ENCODE data around the gene HACE1.
"Not testable (repeated sequence)": the region's sequence is repeated elsewhere in the genome, so short reads cannot be mapped to it uniquely, and the experiment has no call there.

Gene HACE1

DNA sequence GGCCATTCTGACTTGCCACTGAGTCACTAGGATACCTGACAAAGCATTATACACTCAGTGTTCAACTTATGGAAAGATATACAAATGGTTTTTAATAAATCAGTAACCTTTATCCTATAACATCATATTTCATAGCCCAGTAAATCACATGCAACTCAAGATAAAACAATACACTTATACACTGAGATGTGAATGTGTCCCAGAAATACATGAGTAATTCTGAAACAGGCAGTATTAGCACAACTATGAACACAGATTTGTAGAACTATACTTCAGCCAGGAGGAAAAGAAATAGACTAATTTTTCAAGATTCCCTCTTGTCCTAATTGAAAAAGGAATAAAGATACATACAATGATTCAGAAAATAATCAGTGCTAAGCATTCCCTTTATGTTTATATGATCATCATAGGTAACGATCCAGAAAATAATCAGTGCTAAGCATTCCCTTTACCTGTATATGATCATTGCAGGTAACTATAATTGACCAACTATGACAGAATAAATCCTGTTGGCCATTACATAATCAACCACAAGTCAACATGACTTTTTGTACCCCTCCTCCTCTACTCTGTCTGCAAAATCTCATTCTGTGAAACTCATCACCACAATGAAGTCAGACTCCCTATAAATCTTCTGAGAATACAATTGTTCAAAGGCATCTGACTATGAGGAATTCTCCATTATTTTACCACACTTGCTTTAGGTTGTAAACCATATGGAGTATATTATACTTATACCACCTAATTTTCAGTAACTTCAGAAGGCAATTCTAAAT, 30.3 kb downstream of the HACE1 start:
- no peak for DNase-seq (ENCODE audit: low spot score)

DNA sequence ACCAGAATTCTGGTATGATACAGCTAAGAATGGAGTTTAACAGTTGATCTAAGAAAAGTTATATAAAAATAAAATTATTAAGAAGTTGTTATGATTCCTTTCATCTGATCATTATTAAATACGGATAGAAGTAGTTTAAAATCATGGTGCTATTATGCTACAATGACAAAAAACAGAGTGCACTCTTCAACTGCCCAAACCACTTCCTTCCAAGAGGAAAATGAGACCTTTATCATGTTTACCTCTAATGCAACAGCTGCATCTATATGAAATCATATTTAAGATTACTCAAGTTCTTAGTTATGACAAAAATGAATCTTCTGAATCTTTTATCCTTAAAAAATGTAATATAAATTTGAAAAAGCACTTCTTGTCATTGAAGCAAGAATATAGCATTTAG, 31.2 kb downstream of the HACE1 start:
- no peak for DNase-seq (ENCODE audit: low spot score)

DNA sequence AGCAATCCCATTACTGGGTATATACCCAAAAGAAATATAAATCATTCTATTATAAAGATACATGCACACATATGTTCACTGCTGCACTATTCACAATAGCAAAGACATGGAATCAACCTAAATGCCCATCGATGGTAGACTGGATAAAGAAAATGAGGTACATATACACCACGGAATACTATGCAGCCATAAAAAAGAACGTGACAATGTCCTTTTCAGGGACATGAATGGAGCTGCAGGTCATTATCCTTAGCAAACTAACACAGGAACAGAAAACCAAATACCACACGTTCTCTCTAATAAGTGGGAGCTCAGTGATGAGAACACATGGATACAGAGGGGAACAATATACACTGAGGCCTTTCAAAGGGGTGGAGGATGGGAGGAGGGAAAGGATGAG, 38.9 kb downstream of the HACE1 start:
- DNase-seq (ENCODE audit: low spot score) = not testable (repeated sequence)

DNA sequence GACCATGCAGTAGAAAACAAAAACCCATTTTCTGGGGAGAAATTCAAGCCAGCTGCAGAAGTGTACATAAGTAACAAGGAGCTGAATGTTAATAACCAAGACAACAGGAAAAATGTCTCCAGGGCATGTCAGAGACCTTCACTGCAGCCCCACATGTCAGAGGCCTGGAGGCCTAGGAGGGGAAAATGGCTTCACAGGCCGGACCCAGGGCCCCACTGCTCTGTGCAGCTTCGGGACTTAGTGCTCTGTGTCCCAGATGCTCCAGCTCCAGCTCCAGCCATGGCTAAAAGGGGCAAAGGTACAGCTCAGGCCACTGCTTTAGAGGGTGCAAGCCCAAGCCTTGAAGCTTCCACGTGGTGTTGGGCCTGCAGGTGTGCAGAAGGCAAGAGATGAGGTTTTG, 43.6 kb downstream of the HACE1 start:
- no peak for DNase-seq (ENCODE audit: low spot score)

DNA sequence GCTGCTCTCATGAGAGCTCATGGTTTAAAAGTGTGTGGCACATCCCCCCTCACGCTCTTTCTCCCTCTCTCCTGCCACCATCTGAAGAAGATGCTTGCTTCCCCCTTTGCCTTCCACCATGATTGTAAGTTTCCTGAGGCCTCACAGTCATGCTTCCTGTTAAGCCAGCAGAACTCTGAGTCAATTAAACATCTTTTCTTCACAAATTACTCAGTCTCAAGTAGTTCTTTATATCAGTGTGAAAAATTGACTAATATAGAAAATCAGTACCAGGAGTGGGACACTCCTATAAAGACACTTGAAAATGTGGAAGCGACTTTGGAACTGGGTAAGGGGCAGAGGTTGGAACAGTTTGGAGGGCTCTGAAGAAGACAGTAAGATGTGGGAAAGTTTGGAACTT, 45.0 kb downstream of the HACE1 start:
- DNase-seq (ENCODE audit: low spot score) = no peak

DNA sequence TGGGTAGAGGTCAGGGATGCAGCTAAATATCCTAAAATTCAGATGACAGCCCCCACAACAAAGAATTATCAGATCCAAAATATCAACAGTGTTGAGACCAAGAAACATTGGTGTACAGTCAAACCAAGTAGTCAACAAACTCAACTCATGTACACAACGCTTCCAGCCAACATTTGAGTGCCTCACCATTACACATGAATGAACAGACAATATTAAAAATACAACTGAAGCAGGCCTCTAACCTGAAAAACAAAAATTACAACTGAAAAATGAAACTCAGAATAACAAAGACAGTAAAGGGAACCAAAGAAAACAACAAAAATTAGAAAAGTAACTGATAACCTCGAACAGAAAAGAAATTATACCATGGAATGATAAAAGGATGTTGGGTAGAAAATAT, 46.2 kb downstream of the HACE1 start:
- DNase-seq (ENCODE audit: low spot score) = no peak

DNA sequence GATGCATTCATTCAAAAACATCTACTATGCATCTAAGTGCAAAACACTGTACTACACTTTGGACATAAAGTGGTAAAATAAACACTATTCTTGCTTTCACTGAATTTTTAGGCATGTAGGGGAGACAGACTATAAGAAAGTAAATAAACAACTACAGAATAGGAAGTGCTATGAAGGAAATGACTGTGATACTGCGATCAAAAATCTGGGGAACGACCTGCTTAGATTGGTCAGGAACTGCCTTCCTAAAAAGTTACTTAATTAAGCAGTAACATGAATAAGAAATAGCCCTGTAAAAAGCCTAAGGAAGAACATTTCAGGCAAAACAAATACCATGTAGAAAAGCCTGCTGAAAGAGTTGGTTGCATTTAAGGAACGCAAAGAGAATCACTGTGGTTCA, 50.6 kb downstream of the HACE1 start:
- no peak for DNase-seq (ENCODE audit: low spot score)

DNA sequence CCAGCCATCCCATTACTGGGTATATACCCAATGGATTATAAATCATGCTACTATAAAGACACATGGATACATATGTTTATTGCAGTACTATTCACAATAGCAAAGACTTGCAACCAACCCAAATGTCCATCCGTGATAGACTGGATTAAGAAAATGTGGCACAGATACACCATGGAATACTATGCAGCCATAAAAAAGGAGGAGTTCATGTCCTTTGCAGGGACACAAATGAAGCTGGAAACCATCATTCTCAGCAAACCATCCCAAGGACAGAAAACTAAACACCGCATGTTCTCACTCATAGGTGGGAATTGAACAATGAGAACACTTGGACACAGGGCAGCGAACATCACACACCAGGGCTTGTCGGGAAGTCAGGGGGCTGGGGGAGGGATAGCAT, 54.4 kb downstream of the HACE1 start:
- not testable (repeated sequence) for DNase-seq (ENCODE audit: low spot score)

DNA sequence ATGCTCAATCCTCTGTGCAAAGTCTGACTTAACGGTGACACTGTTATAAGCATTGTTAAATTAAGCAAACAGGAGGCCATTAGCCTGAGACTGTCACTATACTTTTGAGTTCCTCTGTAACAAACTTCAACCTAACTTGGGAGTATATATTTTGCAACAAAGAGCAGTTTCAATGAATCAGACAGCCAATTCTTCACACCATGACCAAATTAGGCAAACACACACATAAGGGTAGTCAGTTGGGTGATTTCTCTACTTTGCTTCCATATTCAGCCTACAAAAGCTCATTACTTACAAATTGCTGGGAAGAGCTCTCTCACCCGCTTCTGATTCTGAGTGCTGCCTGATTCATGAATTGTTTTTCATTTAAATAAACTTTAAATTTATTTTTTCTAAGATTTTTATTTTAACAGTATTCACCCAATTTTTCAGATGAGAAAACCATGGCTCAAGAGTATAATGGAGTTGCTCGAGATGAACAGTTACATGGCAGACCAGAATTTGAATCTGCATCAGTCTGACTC, 60.5 kb downstream of the HACE1 start:
- no peak for DNase-seq (ENCODE audit: low spot score)

DNA sequence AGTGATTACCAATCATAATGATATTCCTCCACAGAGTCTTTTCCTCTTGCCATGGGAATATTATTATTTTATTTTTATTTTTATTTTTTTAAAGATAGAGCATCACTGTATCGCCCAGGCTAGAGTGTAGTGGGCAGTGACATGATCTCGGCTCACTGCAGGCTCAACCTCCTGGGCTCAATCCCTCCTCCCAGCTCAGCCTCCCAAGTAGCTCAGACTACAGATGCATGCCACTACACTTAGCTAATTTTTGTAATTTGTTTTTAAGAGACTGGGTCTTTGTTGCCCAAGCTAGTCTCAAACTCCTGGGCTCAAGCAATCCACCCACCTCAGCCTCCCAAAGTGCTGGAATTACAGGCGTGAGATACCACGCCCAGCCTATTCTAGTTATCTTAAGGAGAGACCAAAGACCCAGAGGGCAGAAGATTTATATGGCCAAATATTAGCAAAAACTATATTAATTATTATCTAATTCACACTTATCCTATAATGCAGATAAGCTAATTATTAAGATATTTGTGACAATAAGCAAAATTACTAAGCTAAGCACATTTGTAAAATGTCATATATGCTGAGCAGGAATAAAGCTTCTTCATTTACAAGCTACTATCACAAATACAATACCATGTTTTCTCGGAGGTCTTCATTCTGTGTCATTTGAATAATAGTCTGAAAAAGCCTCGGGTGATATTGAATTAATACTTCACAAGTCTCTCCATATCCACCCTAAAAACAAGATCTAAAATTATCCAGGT, 63.5 kb downstream of the HACE1 start:
- no peak for DNase-seq (ENCODE audit: low spot score)

DNA sequence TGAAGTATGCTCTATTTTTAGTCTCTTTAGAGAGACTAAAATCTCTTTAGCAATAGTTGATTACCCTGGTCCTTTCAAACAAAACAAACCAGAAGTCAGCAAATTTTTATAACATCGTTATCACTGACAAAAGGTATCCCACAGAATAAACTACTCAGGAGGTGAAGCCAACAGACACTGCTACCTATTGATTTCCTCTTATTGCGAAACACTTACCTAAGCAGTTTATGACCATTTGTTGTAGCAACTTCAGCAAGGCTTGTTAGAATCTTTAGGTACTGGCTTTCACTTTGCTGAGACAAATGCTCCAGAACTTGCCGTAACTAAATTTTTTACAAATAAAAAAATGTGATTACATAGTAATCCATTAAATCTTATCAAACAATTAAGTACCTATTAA, 64.4 kb downstream of the HACE1 start:
- DNase-seq (ENCODE audit: low spot score) = no peak

DNA sequence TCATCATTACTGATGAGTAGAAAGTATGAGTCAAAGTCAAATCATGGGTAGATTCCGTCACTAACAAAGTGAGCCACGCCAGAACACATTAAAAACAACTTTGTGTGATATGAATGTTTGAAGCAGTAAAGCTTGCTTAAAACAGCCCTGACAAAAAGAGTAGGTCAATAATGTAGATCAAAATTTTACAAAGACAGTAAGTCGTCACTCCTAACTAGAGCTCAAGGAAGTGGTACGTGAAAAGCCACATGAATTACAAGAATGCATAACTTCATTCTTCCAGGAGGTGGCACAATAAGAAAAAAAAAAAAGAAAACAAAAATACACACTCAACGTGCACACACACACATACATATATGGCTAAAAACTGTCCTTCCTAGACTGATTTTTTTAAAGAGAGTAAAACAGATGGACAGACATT, 69.9 kb downstream of the HACE1 start:
- DNase-seq (ENCODE audit: low spot score) = no peak

DNA sequence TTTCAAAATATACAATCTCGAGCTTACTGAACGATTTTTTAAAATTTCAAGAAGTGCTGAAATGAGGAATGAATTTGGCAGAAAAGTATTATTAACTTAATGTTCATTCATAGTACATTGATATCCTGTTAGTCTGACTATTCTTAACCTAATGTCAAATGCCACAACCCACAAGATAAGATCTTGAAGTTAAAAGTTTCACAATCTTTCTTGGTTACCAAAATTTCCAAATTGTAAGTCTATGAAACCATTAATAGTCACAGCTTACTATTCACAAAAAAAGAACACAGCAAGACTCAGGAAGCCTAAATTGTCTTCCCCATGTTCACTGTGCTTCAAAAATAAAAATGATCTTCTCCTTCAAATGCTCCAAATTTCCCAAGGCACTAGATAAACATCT, 71.3 kb downstream of the HACE1 start:
- DNase-seq (ENCODE audit: low spot score) = no peak

DNA sequence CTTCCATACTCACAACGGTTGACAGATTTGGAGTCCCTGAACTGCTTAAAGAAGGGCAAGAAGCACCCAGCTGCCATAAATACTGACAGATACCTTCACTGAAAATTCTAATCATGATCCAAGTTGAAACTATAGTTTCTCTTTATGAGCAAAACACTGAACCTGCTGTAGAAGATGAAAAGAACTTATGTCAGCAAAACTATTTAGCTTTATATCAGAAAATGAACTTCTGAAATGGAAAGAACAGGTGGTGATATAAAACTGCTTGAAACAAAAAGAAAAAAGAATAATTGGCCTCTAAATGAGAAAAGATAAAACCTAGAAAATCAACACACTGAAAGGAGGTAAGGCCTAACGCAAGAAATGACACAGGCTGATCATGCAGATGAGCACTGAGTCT, 72.4 kb downstream of the HACE1 start:
- DNase-seq (ENCODE audit: low spot score) = no peak

DNA sequence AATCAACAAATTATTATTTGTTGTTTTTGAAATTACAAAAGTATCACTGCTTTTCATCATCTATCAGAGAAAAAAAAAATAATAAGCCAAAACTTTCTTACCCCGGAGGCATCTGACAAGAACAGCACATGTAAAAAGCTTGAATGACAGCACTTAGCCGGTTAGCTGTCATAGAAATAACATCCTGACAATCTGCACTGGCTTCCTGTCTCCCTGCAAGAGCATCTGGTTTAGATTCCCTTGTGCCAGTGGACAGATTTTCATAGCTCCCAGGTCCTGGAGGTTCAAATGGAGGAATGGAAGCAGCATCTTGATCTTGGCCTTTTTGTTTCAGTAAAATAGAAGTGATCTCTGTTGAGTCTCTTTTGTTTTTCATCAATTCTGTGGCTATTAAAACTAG, 74.8 kb downstream of the HACE1 start:
- no peak for DNase-seq (ENCODE audit: low spot score)

DNA sequence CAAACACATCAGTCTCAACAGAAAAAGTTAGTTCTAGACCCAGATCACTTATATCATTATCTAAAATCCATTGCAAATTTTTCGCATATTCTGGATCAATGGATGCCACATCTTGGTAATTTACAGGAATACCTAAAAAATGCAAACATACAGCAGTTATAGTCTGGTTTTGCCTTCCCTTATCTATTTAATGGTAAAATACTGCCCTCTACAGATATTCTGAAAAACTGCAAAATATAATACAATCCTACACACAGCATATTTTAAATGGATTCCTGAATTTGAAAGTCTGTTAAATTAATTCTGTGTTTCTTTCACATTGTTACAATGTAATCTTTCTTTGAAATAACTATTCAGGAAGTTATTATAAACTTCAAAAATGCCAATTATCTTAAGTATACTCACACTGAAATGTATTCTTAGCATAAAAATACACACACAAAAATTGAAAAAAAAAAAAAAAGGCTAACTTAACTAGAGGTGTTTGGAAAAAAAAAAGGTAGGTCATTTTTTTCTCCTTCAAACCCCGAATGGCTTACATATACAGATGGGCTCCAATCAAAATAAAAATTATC, 88.4 kb downstream of the HACE1 start:
- peak; percentile 14 for DNase-seq (ENCODE audit: low spot score)

DNA sequence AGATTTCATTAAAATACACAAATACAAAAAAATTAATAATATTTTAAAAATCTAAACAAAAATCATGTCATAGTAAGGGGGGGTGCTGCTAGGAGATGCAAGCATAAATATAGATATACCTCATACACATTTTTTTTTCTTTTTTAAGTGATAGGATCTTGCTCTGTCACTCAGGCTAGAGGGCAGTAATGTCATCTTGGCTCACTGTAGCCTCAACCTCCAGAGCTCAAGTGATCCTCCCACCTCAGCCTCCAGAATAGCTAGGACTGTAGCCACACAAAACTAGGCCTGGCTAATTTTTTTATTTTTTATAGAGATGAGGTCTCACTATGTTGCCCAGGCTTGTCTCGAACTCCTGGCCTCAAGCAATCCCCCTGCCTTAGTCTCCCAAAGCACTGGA, 90.8 kb downstream of the HACE1 start:
- DNase-seq (ENCODE audit: low spot score) = no peak

DNA sequence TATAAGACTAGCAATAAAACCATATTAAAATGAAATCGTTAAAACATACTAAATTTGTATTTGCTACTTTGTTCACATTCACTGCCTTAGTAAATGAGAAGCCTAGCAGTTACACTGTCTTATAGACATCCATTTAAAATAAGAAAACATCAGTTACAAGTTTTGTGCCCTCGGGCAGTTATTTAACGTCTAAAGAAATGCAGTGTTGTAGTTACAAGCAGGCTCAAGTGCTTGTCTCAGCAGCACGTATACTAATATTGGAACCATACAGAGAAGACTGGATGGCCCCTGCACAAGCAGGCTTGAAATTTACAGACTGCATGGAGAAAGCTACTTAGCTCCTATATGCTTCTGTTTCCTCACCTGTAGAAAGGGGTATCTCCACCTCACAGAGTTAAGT, 93.1 kb downstream of the HACE1 start:
- no peak for DNase-seq (ENCODE audit: low spot score)

DNA sequence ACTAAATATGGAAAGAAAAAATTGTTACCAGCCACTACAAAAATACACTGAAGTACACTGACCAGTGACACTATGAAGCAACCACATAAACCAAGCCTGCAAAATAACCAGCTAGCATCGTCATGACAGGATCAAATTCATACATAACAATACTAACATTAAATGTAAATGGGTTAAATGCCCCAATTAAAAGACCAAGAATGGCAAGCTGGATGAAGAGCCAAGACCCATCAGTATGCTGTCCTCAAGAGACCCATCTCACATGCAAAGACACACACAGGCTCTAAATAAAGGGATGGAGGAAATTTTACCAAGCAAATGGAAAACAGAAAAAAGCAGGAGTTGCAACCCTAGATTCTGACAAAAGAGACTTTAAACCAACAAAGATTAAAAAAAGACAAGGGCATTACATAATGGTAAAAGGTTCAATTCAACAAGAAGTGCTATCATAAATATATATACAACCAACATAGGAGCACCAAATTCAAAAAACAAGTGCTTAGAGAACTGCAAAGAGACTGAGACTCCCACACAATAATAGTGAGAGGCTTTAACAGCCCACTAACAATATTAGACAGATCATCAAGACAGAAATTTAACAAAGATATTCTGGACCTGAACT, 104.8 kb downstream of the HACE1 start:
- DNase-seq (ENCODE audit: low spot score) = no peak

DNA sequence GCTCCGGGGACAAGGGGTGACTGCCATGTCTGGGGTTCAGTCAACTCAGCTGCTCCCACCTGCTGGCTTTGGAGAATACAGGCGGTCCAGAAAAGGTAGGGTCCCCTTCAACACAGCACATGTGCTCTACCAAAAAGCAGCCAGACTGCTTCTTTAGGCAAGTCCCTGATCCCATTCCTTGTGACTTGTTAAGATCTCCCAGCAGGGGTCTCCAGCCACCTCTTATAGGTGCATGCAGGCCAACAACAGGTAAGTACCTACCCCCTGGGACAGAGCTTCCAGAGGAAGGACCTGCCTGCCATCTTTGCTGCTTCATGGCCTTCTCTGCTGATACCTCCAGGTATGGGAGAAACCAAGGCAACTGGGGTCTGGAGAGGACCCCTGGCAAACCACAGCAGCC, 106.5 kb downstream of the HACE1 start:
- no peak for DNase-seq (ENCODE audit: low spot score)

DNA sequence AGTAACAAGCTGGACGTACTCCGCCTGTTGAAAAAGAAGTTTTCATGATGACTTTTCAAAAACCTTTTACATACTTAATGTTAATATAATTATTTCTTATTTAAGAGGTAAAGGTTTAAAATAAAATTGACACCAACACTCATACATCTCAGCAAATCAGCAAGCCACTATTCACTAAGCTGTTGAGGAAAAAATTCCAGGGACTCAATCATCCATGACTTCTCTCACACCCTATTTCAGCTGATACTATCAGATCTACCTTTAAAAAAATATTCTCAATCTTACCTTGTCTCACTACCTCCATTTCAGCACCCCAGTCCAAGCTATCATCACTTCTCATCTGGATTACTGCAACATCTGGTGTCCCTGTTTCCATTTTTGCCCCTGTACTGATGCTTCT, 109.3 kb downstream of the HACE1 start:
- DNase-seq (ENCODE audit: low spot score) = no peak

DNA sequence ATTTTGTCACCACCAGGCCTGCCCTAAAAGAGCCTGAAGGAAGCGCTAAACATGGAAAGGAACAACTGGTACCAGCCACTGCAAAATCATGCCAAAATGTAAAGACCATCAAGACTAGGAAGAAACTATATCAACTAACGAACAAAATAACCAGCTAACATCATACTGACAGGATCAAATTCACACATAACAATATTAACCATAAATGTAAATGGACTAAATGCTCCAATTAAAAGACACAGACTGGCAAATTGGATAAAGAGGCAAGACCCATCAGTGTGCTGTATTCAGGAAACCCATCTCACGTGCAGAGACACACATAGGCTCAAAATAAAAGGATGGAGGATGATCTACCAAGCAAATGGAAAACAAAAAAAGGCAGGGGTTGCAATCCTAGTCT, 120.6 kb downstream of the HACE1 start:
- not testable (repeated sequence) for DNase-seq (ENCODE audit: low spot score)

DNA sequence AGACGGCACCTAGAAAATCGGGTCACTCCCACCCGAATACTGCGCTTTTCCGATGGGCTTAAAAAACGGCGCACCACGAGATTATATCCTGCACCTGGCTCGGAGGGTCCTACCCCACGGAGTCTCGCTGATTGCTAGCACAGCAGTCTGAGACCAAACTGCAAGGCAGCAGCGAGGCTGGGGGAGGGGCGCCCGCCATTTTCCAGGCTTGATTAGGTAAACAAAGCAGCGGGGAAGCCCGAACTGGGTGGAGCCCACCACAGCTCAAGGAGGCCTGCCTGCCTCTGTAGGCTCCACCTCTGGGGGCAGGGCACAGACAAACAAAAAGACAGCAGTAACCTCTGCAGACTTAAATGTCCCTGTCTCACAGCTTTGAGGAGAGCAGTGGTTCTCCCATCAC, 122.2 kb downstream of the HACE1 start:
- DNase-seq (ENCODE audit: low spot score) = not testable (repeated sequence)

All from globus pallidus (tissue), 1 donor.